ENCODE results near the gene GRID2. TPM values are rescaled to one million over a fixed set of nuclear protein-coding genes. Genes with fewer than 3 reads are reported as not detected.

GRID2 gene
- total and polyA plus RNA-seq, 12 donors, result 0.55 to 4.0 (median 2.0) TPM

GRCh38 chr4:92566269-92566668 lies 262.5 kb downstream of the GRID2 start:
- H3K9me3 ChIP-seq (replicated peaks in 1 of 3), result peaks cover 0 to 5% (median 0%) of the 10 kb centered on the region in 3 donors
- no peak overlapping the region for H3K4me3 ChIP-seq
- no peak for DNase-seq
- H3K36me3 ChIP-seq (replicated peaks in 1 of 2), result no peaks in the 10 kb centered on the region
- no peaks in the 10 kb centered on the region for H3K27me3 ChIP-seq
- TF ChIP-seq POLR2A (IDR thresholded peaks at IDR 0.05) (no peak), CTCF (IDR thresholded peaks at IDR 0.05) (no peak)
- intact Hi-C loops (cut with DNase I), result no loop called here
- H3K4me1 ChIP-seq (replicated peaks in 1 of 2), result no peaks in the 10 kb centered on the region
- 74 to 75% (median 75%) methylated on average over 3 of the region's 3 CpGs for WGBS, 4 donors
- H3K27ac ChIP-seq, result no peak overlapping the region

GRCh38 chr4:92580816-92581215 lies 277.1 kb downstream of the GRID2 start:
- Histone ChIP-seq H3K27ac (no peak overlapping the region), H3K9me3 (replicated peaks in 1 of 3) (no peaks in the 10 kb centered on the region), H3K4me3 (no peak overlapping the region), H3K4me1 (replicated peaks in 1 of 2) (no peaks in the 10 kb centered on the region), H3K27me3 (no peaks in the 10 kb centered on the region), H3K36me3 (replicated peaks in 1 of 2) (no peaks in the 10 kb centered on the region)
- WGBS, 4 donors, result 70 to 80% (median 77%) methylated on average over 1 of the region's 1 CpG
- no peak for DNase-seq
- TF ChIP-seq POLR2A (IDR thresholded peaks at IDR 0.05) (no peak), CTCF (IDR thresholded peaks at IDR 0.05) (no peak)
- intact Hi-C loops (cut with DNase I), result no loop called here

- TF ChIP-seq CTCF (IDR thresholded peaks at IDR 0.05) (no peak), POLR2A (IDR thresholded peaks at IDR 0.05) (no peak)
- H3K9me3 ChIP-seq (replicated peaks in 1 of 3), result no peaks in the 10 kb centered on the region
- no peaks in the 10 kb centered on the region for H3K27me3 ChIP-seq
- H3K27ac ChIP-seq, result no peak overlapping the region
- no peaks in the 10 kb centered on the region for H3K36me3 ChIP-seq (replicated peaks in 1 of 2)
- no peaks in the 10 kb centered on the region for H3K4me1 ChIP-seq (replicated peaks in 1 of 2)
- 78 to 89% (median 84%) methylated on average over 2 of the region's 2 CpGs for WGBS, 4 donors
- intact Hi-C loops (cut with DNase I), result no loop called here
- H3K4me3 ChIP-seq, result no peak overlapping the region
- no peak for DNase-seq
Measured at GRCh38 chr4:92599044-92599443, 295.3 kb downstream of the GRID2 start.

- Histone ChIP-seq H3K27me3 (no peaks in the 10 kb centered on the region), H3K27ac (no peak overlapping the region), H3K4me1 (replicated peaks in 1 of 2) (no peaks in the 10 kb centered on the region), H3K36me3 (replicated peaks in 1 of 2) (no peaks in the 10 kb centered on the region), H3K9me3 (replicated peaks in 1 of 3) (no peaks in the 10 kb centered on the region), H3K4me3 (no peak overlapping the region)
- DNase-seq, result no peak
- TF ChIP-seq CTCF (IDR thresholded peaks at IDR 0.05), result no peak
- no peak for TF ChIP-seq POLR2A (IDR thresholded peaks at IDR 0.05)
- intact Hi-C loops (cut with DNase I), result no loop called here
- WGBS, 4 donors, result 79 to 85% (median 83%) methylated on average over 6 of the region's 6 CpGs
Measured at GRCh38 chr4:92600638-92601037, 296.9 kb downstream of the GRID2 start.
